HEK293 (cell line): ENCODE results near the gene GNAI2.

Experiments used
- CTCF ChIA-PET: fragments of 350-600 bp; formaldehyde crosslinking; extraction: SDS; loops from one replicate; lab custom pipeline; 2021; ENCODE audit warnings: antibody characterized with exemption; lab: Yijun Ruan, JAX
- POLR2A ChIA-PET: fragments of 300-600 bp; formaldehyde crosslinking; extraction: SDS; loops from one replicate; lab custom pipeline; 2020; ENCODE audit warnings: antibody characterized with exemption, inconsistent platforms; lab: Yijun Ruan, JAX
- H3K27ac ChIP-seq: fragments of 200-500 bp; sonication (Bioruptor generic); 2 replicates; pipeline ENCODE4 v1.5.1; 2014; ENCODE audit warnings: low read depth, low read length, control low read depth, inconsistent platforms; ENCODE audit errors: extremely low read depth
- H3K36me3 ChIP-seq, 2 experiments: fragments of 200-500 bp in 1 of 2; sonication (Bioruptor generic) in 1 of 2; 1 replicate in 1 of 2; 2 replicates in 1 of 2; pipeline ENCODE4 v1.5.1; 2014 to 2017; ENCODE audit warnings: inconsistent platforms in 2 of 2, low read length in 2 of 2; ENCODE audit not compliant: control insufficient read depth in 2 of 2, insufficient read depth in 1 of 2
- H3K4me1 ChIP-seq: fragments of 200-500 bp; sonication (Bioruptor generic); 2 replicates; pipeline ENCODE4 v1.5.1; 2014; ENCODE audit warnings: mild to moderate bottlenecking, low read length, inconsistent platforms; ENCODE audit not compliant: control insufficient read depth, insufficient read depth
- H3K4me3 ChIP-seq: 2 replicates; pipeline ENCODE4 v1.5.1; 2011; ENCODE audit warnings: low read depth, mild to moderate bottlenecking, control low read depth, low read length, moderate library complexity
- H3K9me3 ChIP-seq: fragments of 200-500 bp; sonication (Bioruptor generic); 2 replicates; pipeline ENCODE4 v1.5.1; 2014; ENCODE audit warnings: low read depth, low read length, inconsistent platforms; ENCODE audit not compliant: control insufficient read depth, insufficient read depth
- EGR2 ChIP-seq: fragments of 450-650 bp; formaldehyde crosslinking; IDR thresholded peaks from 2 replicates; pipeline ENCODE4 v1.5.1; 2016; ENCODE audit warnings: low read depth, missing biosample characterization, missing genetic modification characterization
- FEZF1 ChIP-seq: fragments of 450-650 bp; formaldehyde crosslinking; IDR thresholded peaks from 2 replicates; pipeline ENCODE4 v1.5.1; 2016; ENCODE audit warnings: missing biosample characterization, missing genetic modification characterization
- HOXA7 ChIP-seq: sonication (generic); formaldehyde crosslinking; IDR thresholded peaks from 2 replicates; pipeline ENCODE4 v1.8.1; 2022; ENCODE audit warnings: missing genetic modification reagents, borderline replicate concordance
- KLF1 ChIP-seq: fragments of 450-650 bp; formaldehyde crosslinking; IDR thresholded peaks from 2 replicates; pipeline ENCODE4 v1.5.1; 2016; ENCODE audit warnings: missing biosample characterization, missing genetic modification characterization
- MEIS1 ChIP-seq: sonication (generic); formaldehyde crosslinking; IDR thresholded peaks from 2 replicates; pipeline ENCODE4 v1.8.1; 2022; ENCODE audit warnings: missing genetic modification reagents, mild to moderate bottlenecking, borderline replicate concordance
- OVOL3 ChIP-seq: fragments of 450-650 bp; formaldehyde crosslinking; IDR thresholded peaks from 2 replicates; pipeline ENCODE4 v1.5.1; 2016; ENCODE audit warnings: missing biosample characterization, missing genetic modification characterization
- PRDM1 ChIP-seq: fragments of 450-650 bp; formaldehyde crosslinking; IDR thresholded peaks from 2 replicates; pipeline ENCODE4; 2016; ENCODE audit warnings: missing biosample characterization, missing genetic modification characterization
- WT1 ChIP-seq: fragments of 450-650 bp; formaldehyde crosslinking; IDR thresholded peaks from 2 replicates; pipeline ENCODE4 v1.5.1; 2016; ENCODE audit warnings: missing biosample characterization, missing genetic modification characterization
- ZBTB17 ChIP-seq: fragments of 450-650 bp; formaldehyde crosslinking; IDR thresholded peaks from 2 replicates; pipeline ENCODE4 v1.5.1; 2016; ENCODE audit warnings: missing biosample characterization, missing genetic modification characterization
- ZIC2 ChIP-seq: fragments of 450-650 bp; formaldehyde crosslinking; IDR thresholded peaks from 2 replicates; pipeline ENCODE4 v1.5.1; 2016; ENCODE audit warnings: missing biosample characterization, missing genetic modification characterization
- ZNF184 ChIP-seq: fragments of 450-650 bp; IDR thresholded peaks from 2 replicates; pipeline ENCODE4 v1.5.1; 2018; ENCODE audit warnings: missing biosample characterization, mild to moderate bottlenecking, missing genetic modification characterization
- ZNF239 ChIP-seq: fragments of 450-650 bp; formaldehyde crosslinking; IDR thresholded peaks from 2 replicates; pipeline ENCODE4 v1.5.1; 2016; ENCODE audit warnings: missing biosample characterization, missing genetic modification characterization
- ZNF311 ChIP-seq: fragments of 450-650 bp; formaldehyde crosslinking; IDR thresholded peaks from 2 replicates; pipeline ENCODE4 v1.5.1; 2017; ENCODE audit warnings: missing biosample characterization, missing genetic modification characterization, borderline replicate concordance
- ZNF335 ChIP-seq: fragments of 450-650 bp; formaldehyde crosslinking; conservative IDR thresholded peaks from 2 replicates; pipeline ENCODE4 v1.5.1; 2016; ENCODE audit warnings: missing biosample characterization, missing genetic modification characterization
- ZNF433 ChIP-seq: fragments of 450-650 bp; formaldehyde crosslinking; IDR thresholded peaks from 2 replicates; pipeline ENCODE4 v1.5.1; 2016; ENCODE audit warnings: missing biosample characterization, missing genetic modification characterization, low read depth
- ZNF623 ChIP-seq: fragments of 450-650 bp; formaldehyde crosslinking; IDR thresholded peaks from 2 replicates; pipeline ENCODE4 v1.5.1; 2016; ENCODE audit warnings: missing biosample characterization, missing genetic modification characterization
- ZNF658 ChIP-seq: fragments of 450-650 bp; formaldehyde crosslinking; IDR thresholded peaks from 2 replicates; pipeline ENCODE4; 2016; ENCODE audit warnings: missing biosample characterization, missing genetic modification characterization
- ZNF660 ChIP-seq: fragments of 450-650 bp; IDR thresholded peaks from 2 replicates; pipeline ENCODE4 v1.5.1; 2018; ENCODE audit warnings: missing biosample characterization, mild to moderate bottlenecking, missing genetic modification characterization
- ZNF670 ChIP-seq: fragments of 450-650 bp; formaldehyde crosslinking; IDR thresholded peaks from 2 replicates; pipeline ENCODE4 v1.5.1; 2016; ENCODE audit warnings: missing biosample characterization, missing genetic modification characterization, low read depth
- ZNF747 ChIP-seq: fragments of 450-650 bp; formaldehyde crosslinking; IDR thresholded peaks from 2 replicates; pipeline ENCODE4 v1.5.1; 2016; ENCODE audit warnings: missing biosample characterization, missing genetic modification characterization
- ZNF777 ChIP-seq: fragments of 450-650 bp; formaldehyde crosslinking; IDR thresholded peaks from 2 replicates; pipeline ENCODE4 v1.5.1; 2017; ENCODE audit warnings: missing biosample characterization, missing genetic modification characterization, borderline replicate concordance
- ZNF830 ChIP-seq: fragments of 450-650 bp; IDR thresholded peaks from 2 replicates; pipeline ENCODE4 v1.5.0; 2018; ENCODE audit warnings: missing biosample characterization, missing genetic modification characterization, low read depth, mild to moderate bottlenecking, moderate library complexity
- TF ChIP-seq, protein P1 (sequence below): fragments of 450-650 bp; formaldehyde crosslinking; IDR thresholded peaks from 2 replicates; pipeline ENCODE4 v1.5.1; 2016; ENCODE audit warnings: missing biosample characterization, missing genetic modification characterization
- TF ChIP-seq, protein P2 (sequence below): fragments of 450-650 bp; IDR thresholded peaks from 2 replicates; pipeline ENCODE4 v1.5.1; 2018; ENCODE audit warnings: missing biosample characterization, mild to moderate bottlenecking, missing genetic modification characterization

Gene GNAI2

DNA sequence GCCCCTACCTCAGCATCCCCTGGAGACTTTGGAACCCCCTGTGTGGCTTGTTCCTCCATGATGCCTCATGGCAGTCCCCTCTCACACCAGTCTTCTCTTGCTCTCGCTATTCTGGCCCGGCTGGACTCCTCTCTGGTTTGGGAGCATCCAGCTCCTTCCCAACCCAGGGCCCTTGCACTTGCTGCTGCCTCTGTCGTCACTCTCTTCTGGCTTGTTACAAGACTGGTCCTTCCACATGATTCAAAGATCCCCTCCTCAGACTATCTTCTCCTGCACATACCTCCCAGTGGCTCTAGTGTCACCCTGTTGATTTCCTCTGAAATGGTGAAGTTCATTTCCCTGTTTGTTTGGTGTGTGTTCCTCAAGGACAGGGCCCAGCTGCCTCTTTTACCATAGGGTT, 6.5 kb upstream of the GNAI2 start:
- POLR2A ChIA-PET = interaction anchor here (0.8 kb wide), 1 partner anchor 17 kb away, joined by 3 read pairs; no protein-coding TSS in a partner anchor
- H3K4me1 ChIP-seq = peaks cover 3% of the 10 kb centered on the region; the same call in 1 of the 2 replicates
- no peaks in the 10 kb centered on the region for H3K9me3 ChIP-seq
- no peak overlapping the region for H3K27ac ChIP-seq
- TF ChIP-seq ZNF658 (tag by site-specific recombination) (no peak), ZNF623 (tag by site-specific recombination) (peak; percentile 63)
- no peaks in the 10 kb centered on the region for H3K36me3 ChIP-seq
- no peak overlapping the region for H3K4me3 ChIP-seq
- CTCF ChIA-PET = interaction anchor here (0.7 to 6.2 kb wide), 11 partner anchors 9 to 95 kb away, joined by 3 to 56 read pairs (median 4); no protein-coding TSS in a partner anchor

DNA sequence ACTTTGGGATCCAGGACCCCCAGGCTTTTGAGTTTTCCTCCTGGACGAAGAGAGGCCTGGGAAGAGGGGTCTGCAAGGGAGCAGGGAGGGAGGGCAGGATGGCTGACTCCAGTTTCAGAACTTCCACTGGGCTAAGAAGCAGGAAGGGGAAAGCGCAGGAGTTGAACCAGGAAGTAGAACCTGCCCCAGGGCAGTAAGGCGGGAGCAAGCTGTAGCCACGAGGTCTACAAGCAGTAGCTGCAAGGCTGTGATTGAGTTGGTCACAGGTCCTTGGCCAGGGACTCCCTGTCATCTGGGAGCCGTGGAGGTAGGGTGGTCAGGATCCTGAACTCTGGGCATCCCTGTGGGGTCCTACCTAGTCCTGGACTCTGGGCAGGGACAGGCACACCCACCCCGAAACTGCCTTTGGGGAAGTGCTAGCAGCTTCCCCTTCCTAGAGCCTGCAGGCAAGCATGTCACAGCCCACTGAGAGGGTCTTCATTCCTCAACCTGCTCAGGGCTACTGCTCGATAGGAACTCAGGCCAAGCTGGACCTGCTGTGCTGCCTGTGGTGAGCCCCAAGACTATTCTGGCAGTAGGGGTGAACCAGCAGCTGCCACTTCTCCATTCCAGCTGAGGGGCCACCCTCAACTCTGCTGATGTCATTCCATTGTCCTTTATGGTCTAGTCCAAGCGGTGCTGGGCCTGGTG, 5.8 kb upstream of the GNAI2 start:
- ChIA-PET POLR2A (interaction anchor here (0.8 kb wide), 1 partner anchor 16 kb away, joined by 3 read pairs; no protein-coding TSS in a partner anchor), CTCF (interaction anchor here (0.9 to 6.2 kb wide), 7 partner anchors 8 to 95 kb away, joined by 4 to 56 read pairs (median 6); no protein-coding TSS in a partner anchor)
- Histone ChIP-seq H3K4me1 (peaks cover 3% of the 10 kb centered on the region; the same call in 1 of the 2 replicates), H3K4me3 (no peak overlapping the region), H3K36me3 (no peaks in the 10 kb centered on the region), H3K27ac (no peak overlapping the region), H3K9me3 (no peaks in the 10 kb centered on the region)
- TF ChIP-seq FEZF1 (no peak), EGR2 (tag by site-specific recombination) (no peak), ZIC2 (tag by site-specific recombination) (peak; percentile 58)
- TF ChIP-seq, protein P1, sequence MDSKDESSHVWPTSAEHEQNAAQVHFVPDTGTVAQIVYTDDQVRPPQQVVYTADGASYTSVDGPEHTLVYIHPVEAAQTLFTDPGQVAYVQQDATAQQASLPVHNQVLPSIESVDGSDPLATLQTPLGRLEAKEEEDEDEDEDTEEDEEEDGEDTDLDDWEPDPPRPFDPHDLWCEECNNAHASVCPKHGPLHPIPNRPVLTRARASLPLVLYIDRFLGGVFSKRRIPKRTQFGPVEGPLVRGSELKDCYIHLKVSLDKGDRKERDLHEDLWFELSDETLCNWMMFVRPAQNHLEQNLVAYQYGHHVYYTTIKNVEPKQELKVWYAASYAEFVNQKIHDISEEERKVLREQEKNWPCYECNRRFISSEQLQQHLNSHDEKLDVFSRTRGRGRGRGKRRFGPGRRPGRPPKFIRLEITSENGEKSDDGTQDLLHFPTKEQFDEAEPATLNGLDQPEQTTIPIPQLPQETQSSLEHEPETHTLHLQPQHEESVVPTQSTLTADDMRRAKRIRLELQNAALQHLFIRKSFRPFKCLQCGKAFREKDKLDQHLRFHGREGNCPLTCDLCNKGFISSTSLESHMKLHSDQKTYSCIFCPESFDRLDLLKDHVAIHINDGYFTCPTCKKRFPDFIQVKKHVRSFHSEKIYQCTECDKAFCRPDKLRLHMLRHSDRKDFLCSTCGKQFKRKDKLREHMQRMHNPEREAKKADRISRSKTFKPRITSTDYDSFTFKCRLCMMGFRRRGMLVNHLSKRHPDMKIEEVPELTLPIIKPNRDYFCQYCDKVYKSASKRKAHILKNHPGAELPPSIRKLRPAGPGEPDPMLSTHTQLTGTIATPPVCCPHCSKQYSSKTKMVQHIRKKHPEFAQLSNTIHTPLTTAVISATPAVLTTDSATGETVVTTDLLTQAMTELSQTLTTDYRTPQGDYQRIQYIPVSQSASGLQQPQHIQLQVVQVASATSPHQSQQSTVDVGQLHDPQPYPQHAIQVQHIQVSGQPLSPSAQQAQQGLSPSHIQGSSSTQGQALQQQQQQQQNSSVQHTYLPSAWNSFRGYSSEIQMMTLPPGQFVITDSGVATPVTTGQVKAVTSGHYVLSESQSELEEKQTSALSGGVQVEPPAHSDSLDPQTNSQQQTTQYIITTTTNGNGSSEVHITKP = peak; percentile 63

- Histone ChIP-seq H3K4me1 (peaks cover 3% of the 10 kb centered on the region; the same call in 1 of the 2 replicates), H3K9me3 (no peaks in the 10 kb centered on the region), H3K27ac (no peak overlapping the region), H3K4me3 (no peak overlapping the region)
- ChIA-PET POLR2A (interaction anchor here (0.6 kb wide), 1 partner anchor 60 kb away, joined by 7 read pairs; no protein-coding TSS in a partner anchor), CTCF (interaction anchor here (1.3 to 6.2 kb wide), 3 partner anchors 9 to 36 kb away, joined by 6 to 56 read pairs (median 6); no protein-coding TSS in a partner anchor)
- no peak for TF ChIP-seq ZNF830
- TF ChIP-seq ZBTB17 (tag by site-specific recombination) = no peak
- no peak for TF ChIP-seq ZNF660 (tag by site-specific recombination)
- TF ChIP-seq, all 188 proteins: peak for 0
- H3K36me3 ChIP-seq = no peaks in the 10 kb centered on the region
Measured at GRCh38 chr3:50230794-50231125, 5.2 kb upstream of the GNAI2 start.

DNA sequence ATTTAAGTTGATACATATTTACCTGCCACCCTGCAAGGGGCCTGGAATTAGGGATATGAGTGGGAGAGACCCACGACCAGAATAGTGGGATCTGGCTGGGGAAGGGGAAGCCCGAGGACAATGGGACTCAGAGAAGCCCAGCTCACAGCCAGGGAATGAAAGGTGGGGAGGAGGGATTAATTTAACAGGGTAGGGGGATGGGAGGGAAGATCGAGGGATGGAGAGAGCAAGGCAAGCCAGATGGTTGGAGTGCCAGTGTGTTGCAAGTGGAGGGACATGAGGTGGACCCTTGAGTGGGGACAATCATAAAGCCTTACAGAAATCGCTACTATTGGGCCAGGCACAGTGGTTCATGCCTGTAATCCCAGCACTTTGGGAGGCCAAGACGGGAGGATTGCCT, 4.4 kb upstream of the GNAI2 start:
- no peak overlapping the region for H3K27ac ChIP-seq
- H3K4me1 ChIP-seq = peaks cover 3% of the 10 kb centered on the region; the same call in 1 of the 2 replicates
- no peak overlapping the region for H3K4me3 ChIP-seq
- H3K9me3 ChIP-seq = no peaks in the 10 kb centered on the region
- ChIA-PET CTCF (interaction anchor here (1.5 to 6.2 kb wide), 2 partner anchors 8 to 16 kb away, joined by 6 to 56 read pairs; no protein-coding TSS in a partner anchor), POLR2A (interaction anchor here (0.6 kb wide), 1 partner anchor 59 kb away, joined by 7 read pairs; no protein-coding TSS in a partner anchor)
- no peaks in the 10 kb centered on the region for H3K36me3 ChIP-seq
- no peak for TF ChIP-seq ZNF239 (tag by site-specific recombination)
- TF ChIP-seq ZNF670 (tag by site-specific recombination) = no peak
- TF ChIP-seq WT1 (tag by site-specific recombination) = no peak
- TF ChIP-seq ZNF184 (tag by site-specific recombination) = no peak
- no peak for TF ChIP-seq ZNF747
- TF ChIP-seq HOXA7 (CRISPR knock-in tag) = no peak
- TF ChIP-seq OVOL3 (tag by site-specific recombination) = no peak
- TF ChIP-seq, protein P2, sequence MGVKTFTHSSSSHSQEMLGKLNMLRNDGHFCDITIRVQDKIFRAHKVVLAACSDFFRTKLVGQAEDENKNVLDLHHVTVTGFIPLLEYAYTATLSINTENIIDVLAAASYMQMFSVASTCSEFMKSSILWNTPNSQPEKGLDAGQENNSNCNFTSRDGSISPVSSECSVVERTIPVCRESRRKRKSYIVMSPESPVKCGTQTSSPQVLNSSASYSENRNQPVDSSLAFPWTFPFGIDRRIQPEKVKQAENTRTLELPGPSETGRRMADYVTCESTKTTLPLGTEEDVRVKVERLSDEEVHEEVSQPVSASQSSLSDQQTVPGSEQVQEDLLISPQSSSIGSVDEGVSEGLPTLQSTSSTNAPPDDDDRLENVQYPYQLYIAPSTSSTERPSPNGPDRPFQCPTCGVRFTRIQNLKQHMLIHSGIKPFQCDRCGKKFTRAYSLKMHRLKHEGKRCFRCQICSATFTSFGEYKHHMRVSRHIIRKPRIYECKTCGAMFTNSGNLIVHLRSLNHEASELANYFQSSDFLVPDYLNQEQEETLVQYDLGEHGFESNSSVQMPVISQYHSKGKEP (tag by site-specific recombination) = no peak
- TF ChIP-seq ZNF433 (tag by site-specific recombination) = no peak
- no peak for TF ChIP-seq ZNF777 (tag by site-specific recombination)
- TF ChIP-seq MEIS1 (CRISPR knock-in tag) = no peak
- no peak for TF ChIP-seq ZNF335
- no peak for TF ChIP-seq PRDM1 (tag by site-specific recombination)
- no peak for TF ChIP-seq ZNF311
- TF ChIP-seq KLF1 (tag by site-specific recombination) = no peak
